ENCODE measurements around the gene TARBP2. TPM values are rescaled to one million over a fixed set of nuclear protein-coding genes. Genes with fewer than 3 reads are reported as not detected.

TARBP2 gene
- total RNA-seq, 1 experiment from 2014 or later, result 74.0 TPM

- ATAC-seq, result peak; percentile 7
- H3K27me3 Mint-ChIP-seq (ENCODE audit: low read depth), result no peaks in the 10 kb centered on the region
- H3K36me3 Mint-ChIP-seq, result peaks cover 50% of the 10 kb centered on the region
- no peak for DNase-seq (ENCODE audit: low spot score)
- H3K4me1 Mint-ChIP-seq, result peaks cover 15% of the 10 kb centered on the region
- no peak for TF ChIP-seq NR3C1 (CRISPR knock-in tag; conservative IDR thresholded peaks at IDR 0.05; ENCODE audit: low read depth)
- TF ChIP-seq CREM (CRISPR knock-in tag; IDR thresholded peaks at IDR 0.05), result 0 out of 2 replicates have a peak, but pooled peaks have one; percentile 11
- no peak for TF ChIP-seq OVOL2 (CRISPR knock-in tag; IDR thresholded peaks at IDR 0.05; ENCODE audit: borderline replicate concordance)
- TF ChIP-seq ZSCAN18 (CRISPR knock-in tag; IDR thresholded peaks at IDR 0.05), result no peak
- peak; percentile 17; the same call in 1 of the 2 replicates for TF ChIP-seq NFATC4 (CRISPR knock-in tag; IDR thresholded peaks at IDR 0.05)
- 0 out of 2 replicates have a peak, but pooled peaks have one; percentile 32 for TF ChIP-seq SMAD3 (CRISPR knock-in tag; IDR thresholded peaks at IDR 0.05; ENCODE audit: borderline replicate concordance)
- no peak for TF ChIP-seq E2F5 (CRISPR knock-in tag; IDR thresholded peaks at IDR 0.05)
- 0 out of 2 replicates have a peak, but pooled peaks have one; percentile 46 for TF ChIP-seq PRRX2 (CRISPR knock-in tag; IDR thresholded peaks at IDR 0.05)
- peak; percentile 23; the same call in 1 of the 2 replicates for TF ChIP-seq USF1 (CRISPR knock-in tag; IDR thresholded peaks at IDR 0.05)
- TF ChIP-seq MLX (CRISPR knock-in tag; IDR thresholded peaks at IDR 0.05), result 0 out of 2 replicates have a peak, but pooled peaks have one; percentile 22
- peak; percentile 36; the same call in 1 of the 2 replicates for TF ChIP-seq ZNF671 (CRISPR knock-in tag; IDR thresholded peaks at IDR 0.05)
- no peak for TF ChIP-seq SP1 (CRISPR knock-in tag; conservative IDR thresholded peaks at IDR 0.05)
- TF ChIP-seq ZNF416 (CRISPR knock-in tag; IDR thresholded peaks at IDR 0.05), result no peak
- TF ChIP-seq JUN (CRISPR knock-in tag; IDR thresholded peaks at IDR 0.05), result 0 out of 2 replicates have a peak, but pooled peaks have one; percentile 46
- TF ChIP-seq USF2 (CRISPR knock-in tag; IDR thresholded peaks at IDR 0.05), result no peak
- ChIA-PET CTCF (interaction anchor here (1.7 to 8.1 kb wide), 7 partner anchors 10 to 162 kb away, joined by 4 to 99 read pairs (median 23); partner anchors contain the start of genes AAAS, MAP3K12, NPFF and TARBP2), POLR2A (interaction anchor here (0.7 to 2.7 kb wide), 4 partner anchors 9 to 62 kb away, joined by 4 to 23 read pairs (median 11); partner anchors contain the start of genes MAP3K12 and TARBP2)
- H3K4me3 Mint-ChIP-seq, result no peak overlapping the region
- peak overlapping the region; percentile 74; the same call in 1 of the 2 replicates for H3K27ac Mint-ChIP-seq
- H3K9me3 Mint-ChIP-seq, result no peaks in the 10 kb centered on the region
Measured at GRCh38 chr12:53483225-53483978, 17.7 kb upstream of the TARBP2 start.

- ATAC-seq (no peak), DNase-seq (ENCODE audit: low spot score) (no peak)
- H3K36me3 Mint-ChIP-seq, result peaks cover 46% of the 10 kb centered on the region
- no peaks in the 10 kb centered on the region for H3K9me3 Mint-ChIP-seq
- peaks cover 15% of the 10 kb centered on the region for H3K4me1 Mint-ChIP-seq
- H3K4me3 Mint-ChIP-seq, result no peak overlapping the region
- ChIA-PET POLR2A (interaction anchor here (0.7 to 2.4 kb wide), 3 partner anchors 15 to 63 kb away, joined by 4 to 17 read pairs (median 5); partner anchors contain the start of genes MAP3K12 and TARBP2), CTCF (interaction anchor here (1.7 to 8.1 kb wide), 6 partner anchors 9 to 163 kb away, joined by 4 to 99 read pairs (median 31); partner anchors contain the start of genes AAAS, MAP3K12, NPFF and TARBP2)
- H3K27ac Mint-ChIP-seq, result no peak overlapping the region
- H3K27me3 Mint-ChIP-seq (ENCODE audit: low read depth), result no peaks in the 10 kb centered on the region
- TF ChIP-seq ZNF671 (CRISPR knock-in tag; IDR thresholded peaks at IDR 0.05) (0 out of 2 replicates have a peak, but pooled peaks have one; percentile 27), ZNF396 (CRISPR knock-in tag; IDR thresholded peaks at IDR 0.05; ENCODE audit: borderline replicate concordance) (no peak)
Measured at GRCh38 chr12:53483979-53484377, 17.1 kb upstream of the TARBP2 start.
